Spinal cord (tissue), 10 donors: ENCODE results near the gene TNFAIP8L2. TPM values are rescaled to one million over a fixed set of nuclear protein-coding genes. Genes with fewer than 3 reads are reported as not detected.

Experiments
- DNase-seq, 6 donors: peaks; one replicate each; pipeline versions ENCODE4 v3.0.0 to v3.0.0-alpha.2; 2013 to 2015; ENCODE audit warnings: low spot score in 6 of 6, low read depth in 4 of 6
- H3K27ac ChIP-seq: one replicate; pipeline ENCODE4 v1.5.1; 2013; ENCODE audit warnings: low read depth, low read length, control low read depth
- H3K27me3 ChIP-seq: one replicate; pipeline ENCODE4 v1.6.1; 2013; ENCODE audit warnings: low read length; ENCODE audit not compliant: control insufficient read depth, insufficient read depth
- H3K36me3 ChIP-seq: one replicate; pipeline ENCODE4 v1.6.1; 2013; ENCODE audit warnings: low read length; ENCODE audit not compliant: control insufficient read depth, insufficient read depth
- H3K4me1 ChIP-seq: one replicate; pipeline ENCODE4 v1.6.1; 2013; ENCODE audit warnings: low read length; ENCODE audit not compliant: control insufficient read depth, insufficient read depth
- H3K4me3 ChIP-seq: one replicate; pipeline ENCODE4 v1.5.1; 2013; ENCODE audit warnings: low read depth, low read length, control low read depth
- H3K9me3 ChIP-seq: one replicate; pipeline ENCODE4 v1.6.1; 2013; ENCODE audit warnings: low read length; ENCODE audit not compliant: control insufficient read depth, insufficient read depth
- WGBS: methylation state at CpG from one replicate; pipeline ENCODE4 v1.1.5; 2013; ENCODE audit warnings: missing lambda C conversion rate; ENCODE audit not compliant: insufficient coverage; 5-methylcytosine and 5-hydroxymethylcytosine counted together
- long read RNA-seq, 4 donors: transcript quantifications; one replicate each; lab custom pipeline, GENCODE V29; 2026
- polyA plus RNA-seq, 2 donors: library from polyadenylated mRNA; unstranded; fragments of 120-200 nt; gene quantifications; one replicate each; pipeline ENCODE4 v1.2.1, GENCODE V29; 2013; ENCODE audit not compliant: insufficient read length in 2 of 2
- total RNA-seq, 2 donors: library from RNA; depleted of rRNA in 1 of 2; stranded (reverse); fragments of 120-200 nt in 1 of 2; fragments of >200 nt in 1 of 2; gene quantifications; one replicate each; pipeline versions ENCODE4 v1.2.3 to v1.2.4, GENCODE V29; 2013 to 2014
- donor health status: healthy.

The TNFAIP8L2 gene
- total RNA-seq (1 to 10 TPM; 4.5 to 5.5 TPM), polyA plus RNA-seq (1 to 10 TPM; 3.2 to 3.9 TPM)
- long read RNA-seq, donor 1: 0 reads
- long read RNA-seq, donor 2: 0 reads
- long read RNA-seq, donor 3: 0 reads
- long read RNA-seq, donor 4, partial matches to known transcripts: 0 of 2 reads
- long read RNA-seq, donor 4, other reads (novel, unspliced or antisense): 0 of 2 reads

GRCh38 chr1:151156515-151156819, at the start of gene TNFAIP8L2:
Gene TNFAIP8L2, plus strand, starts transcription at chr1:151156649. Its CDS starts 2,049 bp downstream, at chr1:151158698.
- peak within 1 kb of the TSS; percentile 5 for H3K4me3 ChIP-seq
- H3K27me3 ChIP-seq: no peaks in the 10 kb centered on the region
- no peaks in the 10 kb centered on the region for H3K4me1 ChIP-seq
- no peak within 1 kb of the TSS for H3K27ac ChIP-seq
- 78% methylated on average over 4 of the region's 4 CpGs for WGBS
- DNase-seq: no peak
- H3K9me3 ChIP-seq: no peaks in the 10 kb centered on the region
- H3K36me3 ChIP-seq: peaks cover 41% of the 10 kb centered on the region

- Histone ChIP-seq H3K4me3 (no peak overlapping the region), H3K4me1 (no peaks in the 10 kb centered on the region), H3K27ac (no peak overlapping the region), H3K9me3 (no peaks in the 10 kb centered on the region), H3K27me3 (no peaks in the 10 kb centered on the region), H3K36me3 (peaks cover 23% of the 10 kb centered on the region)
- WGBS: no CpG with 5 or more reads among the region's 2 CpGs
- no peak for DNase-seq
Observed at GRCh38 chr1:151106894-151107293, 49.6 kb upstream of the TNFAIP8L2 start.

GRCh38 chr1:151108331-151108730, 48.1 kb upstream of the TNFAIP8L2 start:
- Histone ChIP-seq H3K4me3 (no peak overlapping the region), H3K36me3 (peaks cover 30% of the 10 kb centered on the region), H3K4me1 (no peaks in the 10 kb centered on the region), H3K27me3 (no peaks in the 10 kb centered on the region), H3K27ac (no peak overlapping the region), H3K9me3 (no peaks in the 10 kb centered on the region)
- DNase-seq: no peak
- WGBS: 93% methylated on average over 5 of the region's 5 CpGs

- Histone ChIP-seq H3K4me3 (no peak overlapping the region), H3K36me3 (peaks cover 32% of the 10 kb centered on the region)
- 87% methylated on average over 3 of the region's 5 CpGs for WGBS
Observed at GRCh38 chr1:151113877-151114276, 42.6 kb upstream of the TNFAIP8L2 start.

GRCh38 chr1:151124763-151125403, 31.6 kb upstream of the TNFAIP8L2 start:
- Histone ChIP-seq H3K27ac (no peak overlapping the region), H3K36me3 (peaks cover 11% of the 10 kb centered on the region), H3K4me1 (no peaks in the 10 kb centered on the region), H3K4me3 (no peak overlapping the region), H3K9me3 (no peaks in the 10 kb centered on the region), H3K27me3 (no peaks in the 10 kb centered on the region)
- DNase-seq: no peak
- no CpG with 5 or more reads among the region's 5 CpGs for WGBS

More at GRCh38 chr1:151113877-151114276, 42.6 kb upstream of the TNFAIP8L2 start:
- DNase-seq: no peak
- Histone ChIP-seq H3K27ac (no peak overlapping the region), H3K9me3 (no peaks in the 10 kb centered on the region), H3K4me1 (no peaks in the 10 kb centered on the region), H3K27me3 (no peaks in the 10 kb centered on the region)

- Histone ChIP-seq H3K9me3 (no peaks in the 10 kb centered on the region), H3K4me3 (no peak overlapping the region), H3K4me1 (peaks cover 21% of the 10 kb centered on the region), H3K27me3 (peaks cover 2% of the 10 kb centered on the region), H3K36me3 (peaks cover 23% of the 10 kb centered on the region), H3K27ac (no peak overlapping the region)
- no peak for DNase-seq
- WGBS: 72% methylated on average over 4 of the region's 6 CpGs
Observed at GRCh38 chr1:151128800-151129199, 27.6 kb upstream of the TNFAIP8L2 start.

GRCh38 chr1:151130987-151131586, 25.4 kb upstream of the TNFAIP8L2 start:
- H3K36me3 ChIP-seq: peaks cover 44% of the 10 kb centered on the region
- DNase-seq: peak in 5 of 6 donors; percentile 62 to 98 (median 79)
- 12% methylated on average over 44 of the region's 45 CpGs for WGBS
- peaks cover 2% of the 10 kb centered on the region for H3K27me3 ChIP-seq
- peak overlapping the region; percentile 31 for H3K27ac ChIP-seq
- H3K4me1 ChIP-seq: peaks cover 21% of the 10 kb centered on the region
- H3K9me3 ChIP-seq: no peaks in the 10 kb centered on the region
- peak overlapping the region; percentile 44 for H3K4me3 ChIP-seq

GRCh38 chr1:151131701-151132334, 24.6 kb upstream of the TNFAIP8L2 start:
- H3K4me3 ChIP-seq: peak overlapping the region; percentile 44
- peak overlapping the region; percentile 31 for H3K27ac ChIP-seq
- peaks cover 2% of the 10 kb centered on the region for H3K27me3 ChIP-seq
- peaks cover 21% of the 10 kb centered on the region for H3K4me1 ChIP-seq
- peak in 3 of 6 donors; percentile 6 to 66 (median 48) for DNase-seq
- H3K36me3 ChIP-seq: peaks cover 52% of the 10 kb centered on the region
- WGBS: 20% methylated on average over 37 of the region's 39 CpGs
- no peaks in the 10 kb centered on the region for H3K9me3 ChIP-seq

- peaks cover 58% of the 10 kb centered on the region for H3K36me3 ChIP-seq
- 46% methylated on average over 74 of the region's 74 CpGs for WGBS
- H3K27me3 ChIP-seq: peaks cover 2% of the 10 kb centered on the region
- H3K9me3 ChIP-seq: no peaks in the 10 kb centered on the region
- H3K4me1 ChIP-seq: peaks cover 21% of the 10 kb centered on the region
- peak overlapping the region; percentile 44 for H3K4me3 ChIP-seq
- peak overlapping the region; percentile 31 for H3K27ac ChIP-seq
- DNase-seq: no peak
Observed at GRCh38 chr1:151132335-151133017, 24.0 kb upstream of the TNFAIP8L2 start.
